ENCODE data around the gene MAP1LC3B.
"Not testable (repeated sequence)": the region's sequence is repeated elsewhere in the genome, so short reads cannot be mapped to it uniquely, and the experiment has no call there.

MAP1LC3B gene

DNA sequence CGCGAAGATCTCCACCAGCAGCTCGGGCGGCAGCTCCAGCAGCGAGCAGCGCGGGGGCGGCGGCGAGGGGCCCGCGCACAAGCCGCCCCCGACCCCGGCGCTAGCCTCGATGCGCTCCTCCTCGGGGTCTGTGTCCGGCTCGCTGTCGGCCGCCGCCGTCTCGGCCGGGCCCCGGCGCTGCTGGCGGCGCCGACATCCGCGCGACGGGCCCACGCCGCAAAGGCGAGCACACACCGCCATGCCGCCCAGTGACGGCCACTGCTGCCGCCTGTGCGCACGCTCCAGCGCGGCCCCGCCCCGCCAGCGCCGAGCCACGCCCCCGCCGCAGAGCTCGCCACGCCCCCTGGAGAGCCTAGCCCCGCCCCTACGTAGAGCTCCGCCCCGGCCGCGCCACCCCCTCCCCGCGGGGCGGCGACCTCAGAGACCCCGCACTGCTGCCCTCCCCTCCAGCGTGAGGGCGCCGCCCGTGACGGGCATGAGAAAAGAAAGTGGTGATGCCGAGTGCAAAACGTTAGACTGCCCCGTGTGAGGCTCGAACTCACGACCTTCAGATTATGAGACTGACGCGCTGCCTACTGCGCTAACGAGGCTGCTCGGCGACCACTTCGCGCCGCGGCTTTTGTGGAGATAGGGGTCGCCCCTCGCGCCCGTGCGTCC lies 8.5 kb upstream of the MAP1LC3B start, which contains the start of gene FBXO31:
Gene FBXO31 (minus strand): TSS at position 272 of the 657 bp plus-strand sequence. CDS start 32 bp downstream, at position 240.
- peak; percentile 87 for DNase-seq

- peak; percentile 86 for DNase-seq
Measured at GRCh38 chr16:87384162-87384874, 7.8 kb upstream of the MAP1LC3B start.

DNA sequence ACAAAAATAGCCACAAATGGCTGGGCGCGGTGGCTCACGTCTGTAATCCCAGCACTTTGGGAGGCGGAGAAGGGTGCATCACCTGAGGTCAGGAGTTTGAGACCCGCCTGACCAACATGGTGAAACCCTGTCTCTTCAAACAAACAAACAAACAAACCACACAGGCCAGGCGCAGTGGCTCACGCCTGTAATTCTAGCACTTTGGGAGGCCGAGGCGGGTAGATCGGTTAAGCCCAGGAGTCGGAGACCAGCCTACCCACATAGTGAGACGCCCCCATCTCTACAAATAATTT lies 7.3 kb upstream of the MAP1LC3B start:
- not testable (repeated sequence) for DNase-seq

DNA sequence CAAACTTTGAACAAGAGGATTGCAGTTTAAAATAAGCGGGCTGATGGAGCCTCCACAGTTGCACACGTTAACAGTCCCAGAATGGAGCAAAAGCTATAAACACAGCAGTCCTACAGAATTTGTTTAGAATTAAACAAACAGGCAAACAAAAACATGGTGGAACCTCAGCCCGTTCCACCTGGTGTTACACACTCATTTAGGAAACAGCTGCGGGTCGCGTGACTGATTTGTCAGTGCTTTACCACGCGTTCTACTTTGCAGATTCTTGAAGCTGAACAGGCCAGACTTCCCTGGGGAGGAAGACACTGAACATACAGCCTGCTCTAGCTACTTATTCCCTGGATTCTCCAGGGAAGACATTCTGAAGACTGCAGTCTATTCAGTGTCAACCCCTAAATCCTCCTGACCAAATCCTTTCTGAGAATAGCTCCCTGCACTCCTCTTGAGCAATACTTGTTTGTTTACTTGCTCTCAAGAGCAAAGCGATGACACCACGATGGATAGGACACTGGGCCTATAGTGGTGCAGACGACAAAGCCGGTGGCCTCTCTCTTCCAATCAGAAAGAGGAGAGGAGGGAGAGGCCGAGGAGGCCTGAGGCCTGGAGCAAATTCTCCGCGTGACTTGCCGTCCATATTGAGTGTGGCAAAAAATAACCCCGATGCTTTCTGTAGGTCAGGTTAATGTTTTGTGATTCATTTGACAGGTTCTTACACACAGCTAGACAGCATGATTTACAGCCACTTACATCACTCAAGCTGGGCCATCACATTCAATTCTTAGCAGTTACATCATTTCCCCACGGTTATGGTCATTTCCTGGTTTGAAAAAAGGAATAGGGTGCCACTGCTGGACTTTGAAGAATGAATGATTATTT lies 4.0 kb upstream of the MAP1LC3B start:
- DNase-seq: peak; percentile 98

GRCh38 chr16:87388818-87389134 lies 3.4 kb upstream of the MAP1LC3B start:
- DNase-seq: no peak

- no peak for DNase-seq
Measured at GRCh38 chr16:87389245-87389644, 2.9 kb upstream of the MAP1LC3B start.

GRCh38 chr16:87389914-87390313 lies 2.2 kb upstream of the MAP1LC3B start:
- not testable (repeated sequence) for DNase-seq

- no peak for DNase-seq
Measured at GRCh38 chr16:87390641-87391323, 1.4 kb upstream of the MAP1LC3B start.

DNA sequence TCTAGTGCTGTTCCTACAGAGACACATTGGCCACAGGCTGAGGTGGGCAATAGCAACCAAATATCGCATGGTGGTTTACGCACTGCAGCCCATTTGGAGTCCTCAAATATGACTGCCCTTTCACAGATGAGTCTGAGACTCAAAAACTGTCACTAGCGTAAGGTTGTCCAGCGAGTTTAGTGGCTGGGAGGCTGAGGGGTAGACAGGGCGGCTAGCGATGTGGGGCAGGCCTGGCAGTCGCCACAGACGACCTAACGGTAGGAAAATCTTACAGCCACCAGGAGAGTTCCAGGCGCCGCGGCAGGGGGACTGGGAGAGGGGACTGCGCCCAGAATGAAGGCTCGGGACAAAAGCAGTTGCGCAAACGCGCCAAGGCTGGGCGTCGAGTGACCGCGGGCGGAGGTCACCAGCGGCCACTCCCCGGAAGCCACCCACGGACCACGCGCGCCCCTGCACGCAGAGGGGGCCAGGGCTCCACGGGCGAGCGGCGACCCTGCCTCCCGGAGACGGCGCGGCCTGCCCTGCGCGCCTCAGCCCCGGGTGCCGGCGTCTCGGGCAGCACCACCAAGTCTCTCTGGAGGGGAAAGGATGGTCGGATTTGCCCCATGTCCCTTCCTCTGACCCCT lies 699 bp upstream of the MAP1LC3B start:
- peak; percentile 70 for DNase-seq

GRCh38 chr16:87392821-87393679 lies 914 bp downstream of the MAP1LC3B start:
- peak; percentile 17 for DNase-seq

- DNase-seq: no peak
Measured at GRCh38 chr16:87393680-87394055, 1.5 kb downstream of the MAP1LC3B start.

DNA sequence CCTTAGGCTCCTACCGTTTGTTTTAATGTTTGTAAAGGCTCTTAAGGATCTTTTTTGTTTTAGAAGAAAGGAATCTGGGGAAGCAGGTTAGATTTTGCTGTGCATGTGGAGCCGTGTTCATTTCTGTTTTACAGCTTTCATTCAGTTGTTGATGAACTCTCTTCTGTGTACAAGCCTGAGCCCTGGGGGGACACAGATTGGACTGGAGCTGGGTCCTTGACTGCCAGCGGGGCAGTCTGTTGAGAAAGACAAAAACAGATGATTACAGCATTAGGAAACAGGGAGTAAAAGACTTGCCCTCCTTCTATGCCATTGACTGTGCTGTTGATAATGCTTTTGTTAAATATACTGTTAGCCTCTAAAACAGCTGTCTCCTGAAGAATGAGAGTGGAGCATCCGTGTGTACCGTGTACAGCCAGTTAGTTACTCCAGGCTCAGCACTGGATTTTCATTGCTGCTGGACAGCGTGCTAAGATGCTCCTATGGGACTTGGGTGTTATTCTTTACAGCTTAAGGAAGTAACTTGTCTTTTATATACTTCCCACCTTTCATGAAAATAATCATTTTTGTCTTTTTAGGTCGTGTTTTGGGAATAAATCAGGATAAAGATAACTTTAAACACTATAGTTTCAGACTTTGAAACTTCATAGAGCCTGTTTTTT lies 3.2 kb downstream of the MAP1LC3B start:
- no peak for DNase-seq

DNA sequence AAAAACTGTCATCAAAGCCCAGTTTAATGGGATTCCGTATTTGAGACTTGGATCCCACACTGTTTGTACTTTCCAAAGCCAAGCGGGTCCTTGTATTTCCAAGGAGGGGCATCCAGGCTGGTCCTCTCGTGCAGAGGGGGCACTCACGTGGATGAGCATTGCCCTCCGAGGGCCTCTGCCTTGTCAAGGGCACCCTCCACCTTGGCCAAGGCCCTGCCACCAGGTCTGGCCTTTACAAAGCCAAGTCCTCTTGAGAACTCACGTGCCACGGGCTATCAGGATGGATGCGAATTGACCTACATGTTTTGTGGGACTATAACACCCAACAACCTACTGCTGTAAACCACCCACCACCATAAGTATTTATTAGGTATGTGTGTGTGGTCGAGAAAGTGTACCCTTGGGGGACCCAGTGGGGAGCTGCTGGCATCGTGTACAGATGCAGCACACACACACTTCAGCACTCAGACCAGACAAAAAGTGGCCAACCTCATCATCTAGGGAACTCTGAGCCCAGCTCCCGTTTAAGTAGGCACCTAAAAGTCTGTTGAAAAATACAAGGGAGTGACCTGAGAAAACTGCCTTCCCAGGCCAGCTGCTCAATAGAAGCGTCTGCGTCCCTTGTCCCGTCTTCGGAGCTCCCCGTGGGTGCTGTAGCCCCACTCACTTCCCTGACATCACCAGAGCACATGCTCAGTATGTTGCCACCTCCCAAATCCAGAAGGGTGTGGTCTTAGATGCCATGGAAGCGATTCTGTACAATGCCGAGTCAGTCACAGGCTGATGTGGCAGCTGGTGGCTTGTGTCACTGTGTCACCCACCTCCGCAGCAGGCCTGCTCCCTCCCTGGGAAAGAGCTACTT lies 12.9 kb downstream of the MAP1LC3B start:
- no peak for DNase-seq

DNA sequence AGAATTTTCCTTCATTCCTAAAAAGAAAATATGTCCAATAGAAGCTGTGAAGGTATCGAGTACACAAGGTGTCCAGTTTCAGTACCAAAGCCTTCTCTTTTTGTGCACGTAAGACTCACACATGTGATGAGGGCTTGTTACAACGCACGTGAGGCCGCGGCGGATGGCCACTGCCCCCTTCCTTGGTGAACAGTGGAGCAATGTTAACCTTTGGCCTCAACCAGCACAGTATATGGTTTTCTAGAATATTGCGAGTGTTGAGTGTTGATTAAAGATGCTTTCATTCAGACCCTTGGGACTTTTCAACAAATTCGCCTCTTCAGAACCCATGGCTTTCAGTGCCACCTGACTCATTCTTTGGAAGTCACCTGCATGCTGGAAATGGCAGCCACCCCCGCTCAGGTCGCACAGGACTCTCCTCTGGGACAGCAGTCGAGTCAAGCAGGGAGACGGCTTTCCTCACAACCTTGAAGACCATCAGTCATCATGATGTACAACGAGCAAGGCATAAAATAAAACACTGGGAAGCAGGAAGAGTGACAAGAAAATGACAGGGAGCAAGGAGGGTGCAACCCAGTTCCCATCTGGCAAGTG lies 14.5 kb downstream of the MAP1LC3B start:
- DNase-seq: no peak

DNA sequence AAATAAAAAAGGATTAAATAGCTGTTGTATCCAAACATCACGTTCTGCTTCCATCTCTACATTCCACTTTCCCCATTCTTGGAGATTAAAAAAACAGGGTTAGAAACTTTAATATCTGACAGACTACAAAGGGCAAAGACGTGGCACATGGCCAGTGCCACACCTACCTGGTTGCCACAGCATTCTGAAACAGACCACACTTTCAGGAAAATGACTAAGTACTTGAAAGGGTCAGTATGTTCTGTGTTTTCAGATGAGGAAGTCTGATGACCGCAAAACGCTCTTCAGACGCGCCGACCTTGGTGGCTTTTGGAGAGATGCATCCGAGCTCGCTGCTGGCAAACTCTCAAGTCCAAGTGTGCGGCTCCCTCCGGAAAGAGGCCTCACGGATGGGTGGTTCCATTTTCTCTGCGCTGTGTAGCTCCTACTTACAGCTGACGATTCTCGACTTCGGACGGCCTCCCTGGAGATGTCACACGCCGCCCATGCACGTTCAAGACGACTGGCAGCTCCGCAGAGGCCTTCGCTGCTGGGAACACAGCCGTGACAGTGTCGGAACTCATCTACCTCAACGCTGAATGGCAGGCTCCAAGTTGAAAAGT lies 15.5 kb downstream of the MAP1LC3B start:
- DNase-seq: no peak

- no peak for DNase-seq
Measured at GRCh38 chr16:87409153-87409552, 17.0 kb downstream of the MAP1LC3B start.

- DNase-seq: no peak
Measured at GRCh38 chr16:87409781-87410180, 17.6 kb downstream of the MAP1LC3B start.

DNA sequence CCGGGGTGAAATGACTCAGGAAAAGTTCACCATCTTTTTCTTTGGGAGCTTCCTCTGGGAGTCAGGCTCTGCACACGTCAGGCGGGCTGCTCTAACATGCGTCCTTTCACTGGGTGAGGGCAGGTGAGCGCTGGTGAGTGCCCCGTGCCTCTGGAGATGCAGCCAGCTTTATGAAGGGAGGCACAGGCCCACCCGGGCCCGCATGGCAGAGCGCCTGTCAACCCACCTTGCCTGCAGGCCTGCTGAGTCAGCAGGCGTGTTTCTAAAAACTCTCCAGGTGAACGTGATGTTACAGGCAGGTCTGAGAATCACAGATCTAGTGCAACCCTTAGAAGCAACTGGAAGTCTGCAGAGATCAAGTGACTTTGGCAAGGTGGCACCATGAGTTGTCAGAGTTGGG lies 18.4 kb downstream of the MAP1LC3B start:
- DNase-seq: no peak

GRCh38 chr16:87410968-87411367 lies 18.8 kb downstream of the MAP1LC3B start:
- no peak for DNase-seq

Data from midbrain (tissue), 1 donor.